Activated B cell treated with CpG ODN at 0.5 μM for 24 hours (primary cell): ENCODE measurements around the gene WDTC1. TPM values are rescaled to one million over a fixed set of nuclear protein-coding genes. Genes with fewer than 3 reads are reported as not detected.

ENCODE experiments used
- ATAC-seq: fragments of 200-7000 bp; cut with Tn5 transposase; one replicate; pipeline ENCODE4 v1.10.0; 2021; ENCODE audit warnings: low read depth, mild to moderate bottlenecking, moderate library complexity
- CTCF ChIA-PET: fragments of 350-600 bp; sonication (Branson Sonifier 250); formaldehyde crosslinking; loops from one replicate; lab custom pipeline; 2021; ENCODE audit warnings: antibody characterized with exemption; lab: Charles Lee
- POLR2A ChIA-PET: fragments of 350-600 bp; sonication (Branson Sonifier 250); formaldehyde crosslinking; loops from one replicate; lab custom pipeline; 2021; ENCODE audit warnings: antibody characterized with exemption; lab: Charles Lee
- DNase-seq: peaks from one replicate; pipeline ENCODE4 v3.0.0; 2022
- H3K27ac Mint-ChIP-seq: one replicate; pipeline ENCODE4 v1.8.0; 2020; ENCODE audit warnings: mixed read lengths
- H3K27me3 Mint-ChIP-seq: one replicate; pipeline ENCODE4 v1.8.0; 2021; ENCODE audit warnings: mixed read lengths
- H3K36me3 Mint-ChIP-seq: one replicate; pipeline ENCODE4 v1.8.0; 2021; ENCODE audit warnings: low read depth, mixed read lengths
- H3K4me1 Mint-ChIP-seq: one replicate; pipeline ENCODE4 v1.8.0; 2021; ENCODE audit warnings: mixed read lengths
- H3K4me3 Mint-ChIP-seq: one replicate; pipeline ENCODE4 v1.8.0; 2020; ENCODE audit warnings: mild to moderate bottlenecking, mixed read lengths
- H3K9me3 Mint-ChIP-seq: one replicate; pipeline ENCODE4 v1.8.0; 2020; ENCODE audit warnings: mixed read lengths
- CTCF ChIP-seq: fragments of 200-600 bp; IDR thresholded peaks from one replicate; pipeline ENCODE4 v1.8.0; 2022; ENCODE audit warnings: antibody characterized with exemption, mild to moderate bottlenecking
- intact Hi-C: fragments of 100-400 bp; cut with micrococcal nuclease; formaldehyde crosslinking; loops from one replicate; pipeline ENCODE4 v1.15.1; 2024
- total RNA-seq: library from RNA; stranded (reverse); gene quantifications from 2 replicates; pipeline ENCODE4 v1.2.3, GENCODE V29; 2022

The WDTC1 gene
- total RNA-seq, 1 donor from 2014 or later: 65.1 TPM

GRCh38 chr1:27300341-27301051 is 66.1 kb downstream of the WDTC1 start:
- Mint-ChIP-seq H3K27ac (no peak overlapping the region), H3K4me1 (peaks cover 3% of the 10 kb centered on the region), H3K4me3 (no peak overlapping the region), H3K27me3 (no peaks in the 10 kb centered on the region), H3K36me3 (peaks cover 81% of the 10 kb centered on the region), H3K9me3 (no peaks in the 10 kb centered on the region)
- POLR2A ChIA-PET: interaction anchor here (0.6 to 1.4 kb wide), 7 partner anchors 41 to 367 kb away, joined by 3 to 6 read pairs (median 3); partner anchors contain the start of gene SYTL1
- TF ChIP-seq CTCF: peak; percentile 99
- intact Hi-C loops: loop anchor here (1.0 kb wide), 5 partner anchors 57 to 363 kb away; no protein-coding TSS in a partner anchor
- ATAC-seq (peak; percentile 90), DNase-seq (peak; percentile 72)
- CTCF ChIA-PET: interaction anchor here (0.7 to 10.7 kb wide), 28 partner anchors 8 to 371 kb away, joined by 3 to 208 read pairs (median 4); partner anchors contain the start of genes AHDC1, CD164L2, GPR3 and IFI6

- Mint-ChIP-seq H3K9me3 (no peaks in the 10 kb centered on the region), H3K4me1 (peaks cover 3% of the 10 kb centered on the region), H3K36me3 (peaks cover 82% of the 10 kb centered on the region), H3K27ac (no peak overlapping the region), H3K27me3 (no peaks in the 10 kb centered on the region), H3K4me3 (no peak overlapping the region)
- DNase-seq (no peak), ATAC-seq (no peak)
- TF ChIP-seq CTCF: no peak
- ChIA-PET CTCF (interaction anchor here (0.7 to 10.7 kb wide), 25 partner anchors 9 to 371 kb away, joined by 3 to 208 read pairs (median 6); partner anchors contain the start of genes AHDC1, CD164L2, GPR3 and IFI6), POLR2A (interaction anchor here (0.6 to 1.4 kb wide), 8 partner anchors 40 to 366 kb away, joined by 3 to 6 read pairs (median 4); partner anchors contain the start of genes AHDC1 and SYTL1)
- intact Hi-C loops: loop anchor here (1.0 kb wide), 4 partner anchors 56 to 305 kb away; no protein-coding TSS in a partner anchor
These were observed 66.6 kb downstream of the WDTC1 start for GRCh38 chr1:27301052-27301422.

DNA sequence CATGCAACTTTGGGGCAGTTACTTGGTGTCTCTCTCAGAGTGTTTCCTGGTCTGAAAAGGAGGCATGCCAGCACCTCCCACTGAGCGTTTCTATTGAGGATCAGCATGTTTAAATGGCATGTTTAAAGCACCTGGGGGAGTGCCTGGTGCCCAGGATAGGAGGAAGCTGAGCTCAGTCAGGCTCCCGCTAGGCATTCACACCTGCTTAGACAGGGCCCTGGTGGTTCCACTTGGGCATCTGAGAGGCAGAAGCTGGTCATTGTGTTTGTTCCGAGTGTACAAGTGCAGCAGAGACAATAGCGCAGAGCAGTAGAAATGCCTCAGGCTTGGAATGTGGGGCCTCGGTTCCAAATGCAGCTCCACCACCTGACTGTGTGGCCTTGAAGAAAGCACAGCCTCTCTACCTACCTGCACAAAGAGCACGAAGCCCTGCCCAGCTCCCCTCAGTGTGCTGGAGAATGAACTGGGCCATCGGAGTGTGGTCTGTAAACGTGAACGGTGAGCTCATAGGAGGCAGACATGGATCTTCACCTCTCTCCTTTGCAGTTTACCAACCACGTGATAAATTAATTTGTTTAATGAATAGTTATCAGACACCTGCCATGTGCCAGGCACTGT is 67.3 kb downstream of the WDTC1 start:
- DNase-seq (no peak), ATAC-seq (no peak)
- H3K36me3 Mint-ChIP-seq: peaks cover 82% of the 10 kb centered on the region
- H3K27me3 Mint-ChIP-seq: no peaks in the 10 kb centered on the region
- H3K4me1 Mint-ChIP-seq: peaks cover 3% of the 10 kb centered on the region
- intact Hi-C loops: loop anchor here (1.0 kb wide), 4 partner anchors 56 to 305 kb away; no protein-coding TSS in a partner anchor
- H3K27ac Mint-ChIP-seq: no peak overlapping the region
- ChIA-PET CTCF (interaction anchor here (0.9 to 10.7 kb wide), 15 partner anchors 9 to 362 kb away, joined by 3 to 208 read pairs (median 9); partner anchors contain the start of genes AHDC1, CD164L2, GPR3 and MAP3K6), POLR2A (interaction anchor here (0.7 to 1.4 kb wide), 3 partner anchors 94 to 302 kb away, joined by 4 to 7 read pairs (median 5); partner anchors contain the start of gene AHDC1)
- no peak for TF ChIP-seq CTCF
- H3K4me3 Mint-ChIP-seq: no peak overlapping the region
- H3K9me3 Mint-ChIP-seq: no peaks in the 10 kb centered on the region

DNA sequence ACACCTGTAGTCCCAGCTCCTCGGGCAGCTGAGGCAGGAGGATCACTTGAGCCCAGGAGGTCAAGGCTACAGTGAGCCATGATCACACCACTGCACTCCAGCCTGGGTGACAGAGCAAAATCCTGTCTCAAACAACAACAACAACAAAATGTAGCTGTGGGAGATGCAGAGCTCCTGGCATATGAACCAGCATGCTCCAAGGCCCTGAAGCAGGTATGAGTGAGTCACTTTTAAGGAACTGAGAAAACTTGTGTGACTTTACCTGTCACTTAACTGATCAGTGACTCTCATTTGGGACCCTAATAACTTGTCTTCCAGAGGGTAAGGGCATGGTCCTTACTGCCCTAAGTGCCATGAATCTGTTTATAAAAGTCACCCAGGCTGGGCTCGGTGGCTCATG is 68.2 kb downstream of the WDTC1 start:
- TF ChIP-seq CTCF: no peak
- no peaks in the 10 kb centered on the region for H3K27me3 Mint-ChIP-seq
- H3K9me3 Mint-ChIP-seq: no peaks in the 10 kb centered on the region
- peaks cover 74% of the 10 kb centered on the region for H3K36me3 Mint-ChIP-seq
- POLR2A ChIA-PET: interaction anchor here (0.9 to 1.4 kb wide), 2 partner anchors 93 to 301 kb away, joined by 4 to 5 read pairs; partner anchors contain the start of gene AHDC1
- H3K4me3 Mint-ChIP-seq: no peak overlapping the region
- DNase-seq: no peak
- no peak overlapping the region for H3K27ac Mint-ChIP-seq
- ATAC-seq: no peak
- intact Hi-C loops: no loop called here
- CTCF ChIA-PET: interaction anchor here (0.9 to 10.7 kb wide), 7 partner anchors 54 to 361 kb away, joined by 3 to 208 read pairs (median 24); partner anchors contain the start of genes AHDC1, CD164L2 and GPR3
- H3K4me1 Mint-ChIP-seq: peaks cover 3% of the 10 kb centered on the region
